HG02642 (cell line): ENCODE data around the gene GJB5.
A peak's percentile ranks its signal among the peaks of the same experiment; 100 is the strongest.
"Not testable (repeated sequence)": the region's sequence is repeated elsewhere in the genome, so short reads cannot be mapped to it uniquely, and the experiment has no call there.

Experiments used
- ATAC-seq: cut with Tn5 transposase; IDR thresholded peaks from one replicate; pipeline ENCODE4 v1.9.1; 2021; ENCODE audit warnings: mild to moderate bottlenecking; ENCODE audit not compliant: unreplicated experiment, poor library complexity

The GJB5 gene

GRCh38 chr1:34754964-34755637 is at the start of gene GJB5:
TSS of gene GJB5 (plus strand) at chr1:34755047. CDS start at chr1:34757331, 2,284 bp downstream.
- no peak for ATAC-seq

- no peak for ATAC-seq
These were observed 49.8 kb upstream of the GJB5 start for GRCh38 chr1:34705077-34705476.

- no peak for ATAC-seq
These were observed 46.7 kb upstream of the GJB5 start for GRCh38 chr1:34708106-34708505.

GRCh38 chr1:34709547-34709946 is 45.3 kb upstream of the GJB5 start:
- no peak for ATAC-seq

- no peak for ATAC-seq
These were observed 44.0 kb upstream of the GJB5 start for GRCh38 chr1:34710812-34711211.

- ATAC-seq: no peak
These were observed 43.4 kb upstream of the GJB5 start for GRCh38 chr1:34711485-34711884.

- ATAC-seq: no peak
These were observed 42.7 kb upstream of the GJB5 start for GRCh38 chr1:34712007-34712688.

GRCh38 chr1:34713443-34713842 is 41.4 kb upstream of the GJB5 start:
- no peak for ATAC-seq

- ATAC-seq: no peak
These were observed 40.5 kb upstream of the GJB5 start for GRCh38 chr1:34714386-34714785.

- no peak for ATAC-seq
These were observed 39.7 kb upstream of the GJB5 start for GRCh38 chr1:34715139-34715538.

GRCh38 chr1:34721241-34721640 is 33.6 kb upstream of the GJB5 start:
- ATAC-seq: no peak

GRCh38 chr1:34721646-34722355 is 33.0 kb upstream of the GJB5 start:
- ATAC-seq: no peak

GRCh38 chr1:34726861-34727260 is 28.0 kb upstream of the GJB5 start:
- no peak for ATAC-seq

GRCh38 chr1:34730485-34730884 is 24.4 kb upstream of the GJB5 start:
- ATAC-seq: no peak

GRCh38 chr1:34732831-34733230 is 22.0 kb upstream of the GJB5 start:
- ATAC-seq: not testable (repeated sequence)

GRCh38 chr1:34736692-34737091 is 18.2 kb upstream of the GJB5 start:
- ATAC-seq: no peak

- ATAC-seq: not testable (repeated sequence)
These were observed 17.6 kb upstream of the GJB5 start for GRCh38 chr1:34737236-34737635.

GRCh38 chr1:34739613-34740012 is 15.2 kb upstream of the GJB5 start:
- no peak for ATAC-seq

GRCh38 chr1:34740161-34740868 is 14.5 kb upstream of the GJB5 start:
- ATAC-seq: no peak

GRCh38 chr1:34742667-34743270 is 12.1 kb upstream of the GJB5 start:
- ATAC-seq: peak; percentile 72
